Stimulated activated naive B cell treated with anti-CD40 and anti-IgM and Interleukin-4, amounts not matched to agents 10 μg/mL and 1 μg/mL and 100 μg/mL, for 72 hours (primary cell): Measurements from ENCODE around the gene TMX4.
A peak's percentile ranks its signal among the peaks of the same experiment; 100 is the strongest.
"Not testable (repeated sequence)": the region's sequence is repeated elsewhere in the genome, so short reads cannot be mapped to it uniquely, and the experiment has no call there.

Experiments used
- ATAC-seq, 2 donors: fragments of 150-1000 bp; cut with Tn5 transposase; replicated peaks; 2 replicates each; pipeline ENCODE4 v1.10.0; 2021; ENCODE audit warnings: moderate library complexity in 1 of 2
- DNase-seq: peaks from one replicate; pipeline ENCODE4 v3.0.0; 2021
- H3K27ac Mint-ChIP-seq: one replicate; pipeline ENCODE4 v1.8.0; 2022; ENCODE audit warnings: mild to moderate bottlenecking, mixed read lengths
- H3K27me3 Mint-ChIP-seq, 2 donors: one replicate each; pipeline ENCODE4 v1.8.0; 2022; ENCODE audit warnings: mixed read lengths in 2 of 2
- H3K36me3 Mint-ChIP-seq, 2 donors: one replicate each; pipeline ENCODE4 v1.8.0; 2022; ENCODE audit warnings: mixed read lengths in 2 of 2, mild to moderate bottlenecking in 1 of 2
- H3K4me1 Mint-ChIP-seq, 2 donors: one replicate each; pipeline ENCODE4 v1.8.0; 2022; ENCODE audit warnings: mixed read lengths in 2 of 2, mild to moderate bottlenecking in 1 of 2
- H3K4me3 Mint-ChIP-seq, 2 donors: one replicate each; pipeline ENCODE4 v1.8.0; 2022; ENCODE audit warnings: mild to moderate bottlenecking in 2 of 2, mixed read lengths in 2 of 2, moderate library complexity in 1 of 2
- H3K9me3 Mint-ChIP-seq, 2 donors: one replicate each; pipeline ENCODE4 v1.8.0; 2022; ENCODE audit warnings: mixed read lengths in 2 of 2, mild to moderate bottlenecking in 1 of 2

The TMX4 gene

GRCh38 chr20:7971536-7972280 is 47.9 kb downstream of the TMX4 start:
- ATAC-seq (no peak), DNase-seq (no peak)
- Mint-ChIP-seq H3K4me3 (no peak overlapping the region), H3K27me3 (no peaks in the 10 kb centered on the region), H3K4me1 (no peaks in the 10 kb centered on the region), H3K36me3 (no peaks in the 10 kb centered on the region), H3K9me3 (no peaks in the 10 kb centered on the region), H3K27ac (no peak overlapping the region)

- no peak for DNase-seq
- H3K27ac Mint-ChIP-seq: no peak overlapping the region
- no peaks in the 10 kb centered on the region for H3K9me3 Mint-ChIP-seq
- no peak overlapping the region for H3K4me3 Mint-ChIP-seq
- H3K36me3 Mint-ChIP-seq: no peaks in the 10 kb centered on the region
- H3K27me3 Mint-ChIP-seq: no peaks in the 10 kb centered on the region
- no peaks in the 10 kb centered on the region for H3K4me1 Mint-ChIP-seq
- no peak for ATAC-seq
Observed at GRCh38 chr20:7967199-7967844, 52.2 kb downstream of the TMX4 start.

- H3K27me3 Mint-ChIP-seq: no peaks in the 10 kb centered on the region
- DNase-seq: no peak
- H3K27ac Mint-ChIP-seq: no peak overlapping the region
- no peak for ATAC-seq
- H3K9me3 Mint-ChIP-seq: no peaks in the 10 kb centered on the region
- H3K36me3 Mint-ChIP-seq: no peaks in the 10 kb centered on the region
- no peaks in the 10 kb centered on the region for H3K4me1 Mint-ChIP-seq
- no peak overlapping the region for H3K4me3 Mint-ChIP-seq
Observed at GRCh38 chr20:7966176-7966575, 53.4 kb downstream of the TMX4 start.

- Mint-ChIP-seq H3K4me1 (no peaks in the 10 kb centered on the region), H3K9me3 (peaks cover 0 to 14% of the 10 kb centered on the region in 2 donors), H3K27ac (no peak overlapping the region), H3K36me3 (peaks cover 0 to 2% of the 10 kb centered on the region in 2 donors), H3K27me3 (peaks cover 16 to 21% of the 10 kb centered on the region in 2 donors), H3K4me3 (no peak overlapping the region)
- DNase-seq (no peak), ATAC-seq (no peak)
Observed at GRCh38 chr20:7959484-7959883, 60.1 kb downstream of the TMX4 start.

- not testable (repeated sequence) for H3K36me3 Mint-ChIP-seq, H3K4me1 Mint-ChIP-seq, H3K27ac Mint-ChIP-seq, H3K4me3 Mint-ChIP-seq, DNase-seq, ATAC-seq
- H3K9me3 Mint-ChIP-seq: peaks cover 5 to 18% of the 10 kb centered on the region in 2 donors
- peaks cover 20 to 28% of the 10 kb centered on the region in 2 donors for H3K27me3 Mint-ChIP-seq
Observed at GRCh38 chr20:7956561-7956960, 63.0 kb downstream of the TMX4 start.

GRCh38 chr20:7950387-7950786 is 69.2 kb downstream of the TMX4 start:
- Mint-ChIP-seq H3K27me3 (peaks cover 16 to 22% of the 10 kb centered on the region in 2 donors), H3K4me1 (no peaks in the 10 kb centered on the region), H3K36me3 (peaks cover 0 to 3% of the 10 kb centered on the region in 2 donors), H3K9me3 (peaks cover 9 to 15% of the 10 kb centered on the region in 2 donors), H3K4me3 (no peak overlapping the region), H3K27ac (no peak overlapping the region)
- DNase-seq (no peak), ATAC-seq (no peak)

- Mint-ChIP-seq H3K4me1 (no peaks in the 10 kb centered on the region), H3K9me3 (peaks cover 4 to 10% of the 10 kb centered on the region in 2 donors), H3K36me3 (peaks cover 0 to 3% of the 10 kb centered on the region in 2 donors), H3K27ac (no peak overlapping the region), H3K4me3 (no peak overlapping the region), H3K27me3 (peaks cover 8 to 14% of the 10 kb centered on the region in 2 donors)
- DNase-seq: no peak
- no peak for ATAC-seq
Observed at GRCh38 chr20:7943891-7944290, 75.7 kb downstream of the TMX4 start.

- Mint-ChIP-seq H3K27ac (no peak within 1 kb of the TSS), H3K27me3 (no peaks in the 10 kb centered on the region), H3K9me3 (no peaks in the 10 kb centered on the region), H3K4me3 (no peak within 1 kb of the TSS), H3K4me1 (peaks cover 4 to 7% of the 10 kb centered on the region in 2 donors), H3K36me3 (no peaks in the 10 kb centered on the region)
- DNase-seq (no peak), ATAC-seq (no peak)
Observed at GRCh38 chr20:7940341-7940740, 79.2 kb downstream of the TMX4 start, which contains the start of gene HAO1. Gene HAO1, minus strand, starts transcription at chr20:7940458. Its CDS starts 36 bp downstream, at chr20:7940422.

- no peak overlapping the region for H3K27ac Mint-ChIP-seq
- H3K4me3 Mint-ChIP-seq: no peak overlapping the region
- peaks cover 9 to 13% of the 10 kb centered on the region in 2 donors for H3K4me1 Mint-ChIP-seq
- no peak for DNase-seq
- ATAC-seq: no peak
- H3K36me3 Mint-ChIP-seq: no peaks in the 10 kb centered on the region
- H3K9me3 Mint-ChIP-seq: peaks cover 0 to 2% of the 10 kb centered on the region in 2 donors
- H3K27me3 Mint-ChIP-seq: peaks cover 0 to 4% of the 10 kb centered on the region in 2 donors
Observed at GRCh38 chr20:7939663-7940062, 79.9 kb downstream of the TMX4 start.

- H3K27ac Mint-ChIP-seq: no peak overlapping the region
- H3K4me1 Mint-ChIP-seq: peaks cover 9 to 13% of the 10 kb centered on the region in 2 donors
- no peaks in the 10 kb centered on the region for H3K36me3 Mint-ChIP-seq
- H3K9me3 Mint-ChIP-seq: peaks cover 0 to 2% of the 10 kb centered on the region in 2 donors
- DNase-seq: no peak
- no peak overlapping the region for H3K4me3 Mint-ChIP-seq
- peaks cover 4% of the 10 kb centered on the region in 2 donors for H3K27me3 Mint-ChIP-seq
- ATAC-seq: no peak
Observed at GRCh38 chr20:7938058-7938457, 81.5 kb downstream of the TMX4 start.

GRCh38 chr20:7937328-7937727 is 82.2 kb downstream of the TMX4 start:
- Mint-ChIP-seq H3K4me3 (no peak overlapping the region), H3K27ac (no peak overlapping the region), H3K9me3 (peaks cover 0 to 2% of the 10 kb centered on the region in 2 donors), H3K36me3 (no peaks in the 10 kb centered on the region), H3K4me1 (peaks cover 9 to 13% of the 10 kb centered on the region in 2 donors), H3K27me3 (peaks cover 4 to 5% of the 10 kb centered on the region in 2 donors)
- no peak for ATAC-seq
- no peak for DNase-seq

- Mint-ChIP-seq H3K27me3 (peaks cover 5 to 10% of the 10 kb centered on the region in 2 donors), H3K27ac (no peak overlapping the region), H3K36me3 (no peaks in the 10 kb centered on the region), H3K9me3 (peaks cover 0 to 2% of the 10 kb centered on the region in 2 donors), H3K4me1 (peaks cover 12 to 20% of the 10 kb centered on the region in 2 donors), H3K4me3 (peak overlapping the region; percentile 7 to 46)
- DNase-seq (no peak), ATAC-seq (peak; percentile 29 to 59)
Observed at GRCh38 chr20:7935027-7935551, 84.5 kb downstream of the TMX4 start.

- no peaks in the 10 kb centered on the region for H3K36me3 Mint-ChIP-seq
- no peak overlapping the region for H3K27ac Mint-ChIP-seq
- H3K4me1 Mint-ChIP-seq: peaks cover 12 to 20% of the 10 kb centered on the region in 2 donors
- ATAC-seq (no peak), DNase-seq (no peak)
- H3K27me3 Mint-ChIP-seq: peaks cover 10 to 11% of the 10 kb centered on the region in 2 donors
- no peak overlapping the region for H3K4me3 Mint-ChIP-seq
- H3K9me3 Mint-ChIP-seq: peaks cover 0 to 2% of the 10 kb centered on the region in 2 donors
Observed at GRCh38 chr20:7933346-7933745, 86.2 kb downstream of the TMX4 start.

GRCh38 chr20:7930343-7930742 is 89.2 kb downstream of the TMX4 start:
- peaks cover 10 to 11% of the 10 kb centered on the region in 2 donors for H3K27me3 Mint-ChIP-seq
- H3K9me3 Mint-ChIP-seq: peaks cover 0 to 2% of the 10 kb centered on the region in 2 donors
- peaks cover 7 to 13% of the 10 kb centered on the region in 2 donors for H3K4me1 Mint-ChIP-seq
- ATAC-seq (peak in 1 of 2 donors; percentile 18), DNase-seq (no peak)
- no peak overlapping the region for H3K27ac Mint-ChIP-seq
- H3K4me3 Mint-ChIP-seq: no peak overlapping the region
- H3K36me3 Mint-ChIP-seq: no peaks in the 10 kb centered on the region
